ENCODE results near the gene STX1B.

Gene STX1B

DNA sequence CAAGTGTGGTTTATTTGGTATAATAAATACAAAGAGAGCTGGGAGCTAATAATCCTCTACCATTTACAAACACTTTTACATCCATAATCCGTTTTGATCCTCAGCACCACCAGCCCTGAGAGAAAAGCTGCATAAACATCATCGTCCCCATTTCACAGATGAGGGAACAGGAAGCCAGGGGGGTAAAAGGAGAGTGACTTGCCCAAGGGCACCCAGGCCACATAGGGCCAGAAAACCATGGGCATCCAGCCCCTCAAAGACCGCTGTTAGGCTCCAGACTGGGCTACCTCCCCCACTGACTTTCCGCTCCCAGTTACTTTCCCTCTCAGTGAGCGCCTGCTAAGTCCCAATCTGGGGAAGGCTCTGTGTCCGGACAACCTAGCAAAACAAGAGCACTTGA is 6.7 kb downstream of the STX1B start:
- Histone ChIP-seq H3K27ac (ENCODE audit: low read depth, low read length) (no peak overlapping the region), H3K27me3 (ENCODE audit: insufficient read depth, low read length) (no peaks in the 10 kb centered on the region), H3K4me1 (ENCODE audit: control insufficient read depth, insufficient read depth, low read length, unreplicated experiment) (peaks cover 8% of the 10 kb centered on the region), H2AFZ (ENCODE audit: low read length, unreplicated experiment) (no peak overlapping the region), H3K4me3 (ENCODE audit: low read depth, low read length) (no peak overlapping the region), H3K79me2 (ENCODE audit: control insufficient read depth, insufficient read depth, low read length, unreplicated experiment) (peaks cover 3% of the 10 kb centered on the region), H3K36me3 (ENCODE audit: insufficient read depth, low read length) (no peaks in the 10 kb centered on the region)

- Histone ChIP-seq H3K27ac (ENCODE audit: low read depth, low read length) (no peak overlapping the region), H3K4me1 (ENCODE audit: control insufficient read depth, insufficient read depth, low read length, unreplicated experiment) (peaks cover 12% of the 10 kb centered on the region), H3K27me3 (ENCODE audit: insufficient read depth, low read length) (no peaks in the 10 kb centered on the region)
These were observed 7.5 kb downstream of the STX1B start for GRCh38 chr16:31002862-31003341.

DNA sequence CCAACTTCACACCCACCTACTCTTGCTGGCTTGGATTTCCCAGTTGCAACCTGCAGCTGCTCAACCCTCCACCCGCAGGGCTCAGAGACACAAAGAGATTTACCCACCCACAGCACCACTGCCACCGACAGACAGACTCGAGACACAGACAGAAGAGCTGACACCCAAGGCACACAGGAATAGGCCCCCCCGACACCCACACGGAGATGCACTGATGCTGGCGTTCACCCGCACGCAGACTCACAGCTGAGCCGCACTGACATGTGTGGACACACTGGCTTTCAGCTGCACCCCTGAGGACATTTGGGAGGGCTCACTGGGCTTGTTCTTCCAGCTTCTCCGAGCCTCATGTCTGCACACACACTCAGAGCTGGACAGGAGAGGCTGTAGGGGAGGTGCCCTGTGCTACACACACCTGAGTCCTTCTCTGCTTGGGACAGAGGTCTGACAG is 8.2 kb downstream of the STX1B start:
- no peak overlapping the region for H3K27ac ChIP-seq (ENCODE audit: low read depth, low read length)
- no peaks in the 10 kb centered on the region for H3K27me3 ChIP-seq (ENCODE audit: insufficient read depth, low read length)
- peaks cover 18% of the 10 kb centered on the region for H3K4me1 ChIP-seq (ENCODE audit: control insufficient read depth, insufficient read depth, low read length, unreplicated experiment)
- H3K79me2 ChIP-seq (ENCODE audit: control insufficient read depth, insufficient read depth, low read length, unreplicated experiment), result no peaks in the 10 kb centered on the region
- no peak overlapping the region for H3K4me3 ChIP-seq (ENCODE audit: low read depth, low read length)
- no peaks in the 10 kb centered on the region for H3K36me3 ChIP-seq (ENCODE audit: insufficient read depth, low read length)
- H2AFZ ChIP-seq (ENCODE audit: low read length, unreplicated experiment), result no peak overlapping the region

More at GRCh38 chr16:31002862-31003341, 7.5 kb downstream of the STX1B start:
- Histone ChIP-seq H2AFZ (ENCODE audit: low read length, unreplicated experiment) (no peak overlapping the region), H3K79me2 (ENCODE audit: control insufficient read depth, insufficient read depth, low read length, unreplicated experiment) (peaks cover 3% of the 10 kb centered on the region), H3K36me3 (ENCODE audit: insufficient read depth, low read length) (no peaks in the 10 kb centered on the region), H3K4me3 (ENCODE audit: low read depth, low read length) (no peak overlapping the region)

DNA sequence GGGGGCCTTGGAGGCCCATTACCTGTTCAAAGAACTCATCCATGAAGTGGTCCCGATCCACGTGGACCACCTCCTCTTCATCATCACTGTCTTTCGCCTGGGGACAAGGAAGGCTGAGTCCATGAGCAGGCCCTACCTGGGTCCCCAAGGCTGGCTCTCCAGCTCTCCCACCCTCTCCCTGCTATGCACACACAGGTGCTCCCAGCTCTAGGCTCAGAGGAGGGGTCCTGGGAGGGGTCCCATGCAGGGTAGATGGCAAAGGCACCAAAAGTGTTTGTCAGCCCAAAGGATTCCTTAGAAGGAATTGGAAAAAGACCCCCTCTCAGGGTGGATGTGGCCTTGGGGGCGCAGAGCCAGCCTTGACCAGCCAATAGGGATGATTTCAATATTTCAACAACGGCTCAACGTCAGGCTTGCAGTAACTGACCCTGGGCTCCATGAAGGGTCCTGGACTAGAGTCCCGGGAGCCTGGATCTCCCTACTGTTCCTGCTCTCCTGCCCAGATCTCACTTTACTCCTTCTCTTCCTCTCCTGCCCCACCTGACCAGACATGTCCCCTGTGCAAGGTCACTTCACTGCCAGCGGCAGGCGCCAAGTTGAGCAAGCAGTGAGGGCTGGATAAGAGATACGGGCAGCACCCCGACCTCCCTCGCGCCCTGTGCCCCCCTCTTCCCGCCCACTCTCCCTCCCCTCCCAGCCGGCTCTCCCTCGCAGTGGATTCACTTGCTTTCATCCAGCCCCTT is 8.8 kb downstream of the STX1B start:
- Histone ChIP-seq H3K79me2 (ENCODE audit: control insufficient read depth, insufficient read depth, low read length, unreplicated experiment) (no peaks in the 10 kb centered on the region), H3K4me3 (ENCODE audit: low read depth, low read length) (no peak overlapping the region), H2AFZ (ENCODE audit: low read length, unreplicated experiment) (no peak overlapping the region), H3K27ac (ENCODE audit: low read depth, low read length) (no peak overlapping the region), H3K27me3 (ENCODE audit: insufficient read depth, low read length) (no peaks in the 10 kb centered on the region), H3K36me3 (ENCODE audit: insufficient read depth, low read length) (no peaks in the 10 kb centered on the region), H3K4me1 (ENCODE audit: control insufficient read depth, insufficient read depth, low read length, unreplicated experiment) (peaks cover 18% of the 10 kb centered on the region)

- H3K79me2 ChIP-seq (ENCODE audit: control insufficient read depth, insufficient read depth, low read length, unreplicated experiment), result no peaks in the 10 kb centered on the region
- H3K27me3 ChIP-seq (ENCODE audit: insufficient read depth, low read length), result no peaks in the 10 kb centered on the region
- H3K4me3 ChIP-seq (ENCODE audit: low read depth, low read length), result no peak overlapping the region
- H3K27ac ChIP-seq (ENCODE audit: low read depth, low read length), result no peak overlapping the region
- no peak overlapping the region for H2AFZ ChIP-seq (ENCODE audit: low read length, unreplicated experiment)
- peaks cover 22% of the 10 kb centered on the region for H3K4me1 ChIP-seq (ENCODE audit: control insufficient read depth, insufficient read depth, low read length, unreplicated experiment)
- H3K36me3 ChIP-seq (ENCODE audit: insufficient read depth, low read length), result no peaks in the 10 kb centered on the region
These were observed 9.6 kb downstream of the STX1B start for GRCh38 chr16:31000671-31001382.

DNA sequence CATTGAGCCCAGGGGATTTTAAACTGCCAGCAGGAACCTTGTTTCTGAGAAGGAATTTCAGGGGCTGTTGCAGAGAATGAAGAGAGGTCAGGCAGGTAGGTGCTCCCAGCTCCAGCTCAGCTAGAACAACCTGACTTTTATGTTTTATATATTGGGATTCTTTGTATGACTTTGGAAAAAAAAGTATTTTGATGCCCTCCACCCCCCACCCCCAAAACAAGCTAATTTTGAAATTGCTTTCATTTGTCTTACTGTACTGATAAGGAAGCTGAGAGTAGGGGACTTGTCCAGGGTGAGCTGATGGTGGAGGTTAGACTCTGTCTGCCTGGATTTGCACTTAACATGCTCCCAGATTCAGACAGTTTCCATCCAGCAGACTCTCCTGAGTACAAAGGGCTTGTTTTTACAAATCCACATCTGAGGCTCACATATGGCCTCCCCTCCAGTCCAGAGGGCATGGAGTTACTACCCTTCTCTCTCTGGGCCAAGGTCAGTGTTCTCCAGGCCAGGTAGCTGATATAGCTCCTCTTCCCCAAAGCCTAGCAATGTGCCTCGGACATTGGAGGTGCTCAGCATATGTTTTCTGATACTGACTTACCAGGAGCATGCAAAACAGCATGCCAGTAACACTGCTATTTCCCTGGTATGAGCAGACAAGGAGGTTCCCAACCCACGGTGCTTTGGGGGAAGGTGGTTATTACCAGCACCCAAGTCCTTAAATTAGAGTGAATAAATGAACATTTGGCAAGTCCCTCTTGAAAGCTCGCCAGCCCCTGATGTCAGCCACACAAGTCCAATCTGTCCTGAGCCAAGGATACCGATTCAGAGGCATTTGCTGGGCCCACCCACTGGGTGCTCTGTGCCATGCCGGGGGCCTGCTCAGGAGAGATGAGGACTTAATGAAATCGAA is 11.3 kb downstream of the STX1B start:
- Histone ChIP-seq H3K27me3 (ENCODE audit: insufficient read depth, low read length) (no peaks in the 10 kb centered on the region), H3K4me1 (ENCODE audit: control insufficient read depth, insufficient read depth, low read length, unreplicated experiment) (peaks cover 22% of the 10 kb centered on the region), H2AFZ (ENCODE audit: low read length, unreplicated experiment) (peak overlapping the region; percentile 55), H3K4me3 (ENCODE audit: low read depth, low read length) (peak overlapping the region; percentile 17; the same call in 1 of the 2 replicates), H3K36me3 (ENCODE audit: insufficient read depth, low read length) (no peaks in the 10 kb centered on the region), H3K27ac (ENCODE audit: low read depth, low read length) (peak overlapping the region; percentile 81), H3K79me2 (ENCODE audit: control insufficient read depth, insufficient read depth, low read length, unreplicated experiment) (no peaks in the 10 kb centered on the region)

DNA sequence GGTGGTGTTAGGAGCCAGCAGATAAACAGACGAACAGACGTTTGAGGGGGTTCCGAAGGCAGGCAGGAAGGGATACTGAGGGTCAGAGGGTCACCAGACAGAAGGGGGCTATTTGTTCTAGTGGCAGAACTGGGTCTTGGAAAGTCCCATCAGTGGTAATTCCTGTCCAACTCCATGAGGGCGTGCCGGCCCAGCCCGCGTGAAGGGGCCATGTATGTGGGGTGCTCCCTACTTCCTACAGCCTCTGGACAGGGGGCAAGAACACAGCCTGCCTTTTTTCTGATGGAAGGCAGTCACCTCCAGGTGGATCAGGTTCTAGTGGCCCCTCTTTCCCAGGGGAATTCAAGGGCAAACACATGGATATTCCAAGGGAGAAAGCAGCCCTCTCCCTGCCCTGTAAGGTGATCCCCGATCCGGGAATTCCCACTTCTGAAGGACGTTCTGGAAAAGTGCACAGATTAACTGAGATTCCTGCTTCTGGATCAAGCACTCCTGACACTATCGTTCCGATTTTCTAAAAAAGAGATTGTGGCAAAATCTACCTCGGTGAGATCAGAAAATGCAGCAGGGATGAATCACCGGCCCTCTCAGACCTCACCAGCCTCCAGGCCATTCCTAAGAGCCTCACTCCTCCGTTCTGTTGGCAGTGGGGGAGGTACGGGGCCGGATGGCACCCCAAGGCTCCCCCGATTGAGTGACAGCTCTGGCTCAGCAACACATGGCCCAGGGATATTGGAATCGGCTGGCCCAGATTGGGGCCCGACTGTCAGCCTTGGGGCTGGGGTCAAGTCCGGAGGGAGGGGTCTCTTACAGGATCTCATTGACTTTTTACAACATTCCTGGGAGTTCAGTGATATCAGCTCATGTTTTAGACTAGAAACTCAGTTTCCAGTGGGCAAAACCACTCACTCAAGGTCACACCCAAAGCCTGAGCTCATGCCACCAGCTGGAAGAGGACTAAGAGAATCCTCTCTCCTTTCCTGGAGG is 12.4 kb downstream of the STX1B start:
- no peaks in the 10 kb centered on the region for H3K27me3 ChIP-seq (ENCODE audit: insufficient read depth, low read length)
- peak overlapping the region; percentile 57 for H2AFZ ChIP-seq (ENCODE audit: low read length, unreplicated experiment)
- H3K27ac ChIP-seq (ENCODE audit: low read depth, low read length), result peak overlapping the region; percentile 81
- no peaks in the 10 kb centered on the region for H3K36me3 ChIP-seq (ENCODE audit: insufficient read depth, low read length)
- H3K4me3 ChIP-seq (ENCODE audit: low read depth, low read length), result peak overlapping the region; percentile 91
- H3K79me2 ChIP-seq (ENCODE audit: control insufficient read depth, insufficient read depth, low read length, unreplicated experiment), result no peaks in the 10 kb centered on the region
- peaks cover 22% of the 10 kb centered on the region for H3K4me1 ChIP-seq (ENCODE audit: control insufficient read depth, insufficient read depth, low read length, unreplicated experiment)

GRCh38 chr16:30996985-30997724 is 13.3 kb downstream of the STX1B start:
- Histone ChIP-seq H3K36me3 (ENCODE audit: insufficient read depth, low read length) (no peaks in the 10 kb centered on the region), H3K4me3 (ENCODE audit: low read depth, low read length) (peak overlapping the region; percentile 91), H3K4me1 (ENCODE audit: control insufficient read depth, insufficient read depth, low read length, unreplicated experiment) (peaks cover 22% of the 10 kb centered on the region), H2AFZ (ENCODE audit: low read length, unreplicated experiment) (peak overlapping the region; percentile 95), H3K79me2 (ENCODE audit: control insufficient read depth, insufficient read depth, low read length, unreplicated experiment) (no peaks in the 10 kb centered on the region), H3K27ac (ENCODE audit: low read depth, low read length) (peak overlapping the region; percentile 81), H3K27me3 (ENCODE audit: insufficient read depth, low read length) (no peaks in the 10 kb centered on the region)

GRCh38 chr16:30996324-30996984 is 14.0 kb downstream of the STX1B start:
- H3K79me2 ChIP-seq (ENCODE audit: control insufficient read depth, insufficient read depth, low read length, unreplicated experiment), result no peaks in the 10 kb centered on the region
- peak overlapping the region; percentile 95 for H2AFZ ChIP-seq (ENCODE audit: low read length, unreplicated experiment)
- H3K27ac ChIP-seq (ENCODE audit: low read depth, low read length), result peak overlapping the region; percentile 80
- H3K4me3 ChIP-seq (ENCODE audit: low read depth, low read length), result peak overlapping the region; percentile 91
- no peaks in the 10 kb centered on the region for H3K27me3 ChIP-seq (ENCODE audit: insufficient read depth, low read length)
- no peaks in the 10 kb centered on the region for H3K36me3 ChIP-seq (ENCODE audit: insufficient read depth, low read length)
- peaks cover 22% of the 10 kb centered on the region for H3K4me1 ChIP-seq (ENCODE audit: control insufficient read depth, insufficient read depth, low read length, unreplicated experiment)

Data from ACC112 (cell line).